Right ventricle myocardium superior (tissue), 1 donor: ENCODE results near the gene ABCC8. TPM values are rescaled to one million over a fixed set of nuclear protein-coding genes. Genes with fewer than 3 reads are reported as not detected.

Experiments used
- ATAC-seq: fragments of 200-7000 bp; cut with Tn5 transposase; one replicate; pipeline ENCODE4 v1.9.1; 2020; ENCODE audit warnings: mild to moderate bottlenecking; ENCODE audit not compliant: poor library complexity
- DNase-seq: peaks from one replicate; pipeline ENCODE4 v3.0.0-alpha.2; 2020
- intact Hi-C: fragments of 100-400 bp; cut with DNase I; formaldehyde crosslinking; loops from one replicate; pipeline ENCODE4 v1.11.2; 2022
- total RNA-seq: library from RNA; stranded (reverse); fragmentation: NEBNext Ultra II Directional; extraction: Animal tissue kit (Norgen Biotek cat#: 25700); gene quantifications from one replicate; pipeline ENCODE4 v1.2.1, GENCODE V29; 2021
- donor health status: DM: no; HTN: yes; CAD: no; lungs with severe emphysema.

ABCC8 gene
- total RNA-seq, 1 donor from 2014 or later, result 0.91 TPM

DNA sequence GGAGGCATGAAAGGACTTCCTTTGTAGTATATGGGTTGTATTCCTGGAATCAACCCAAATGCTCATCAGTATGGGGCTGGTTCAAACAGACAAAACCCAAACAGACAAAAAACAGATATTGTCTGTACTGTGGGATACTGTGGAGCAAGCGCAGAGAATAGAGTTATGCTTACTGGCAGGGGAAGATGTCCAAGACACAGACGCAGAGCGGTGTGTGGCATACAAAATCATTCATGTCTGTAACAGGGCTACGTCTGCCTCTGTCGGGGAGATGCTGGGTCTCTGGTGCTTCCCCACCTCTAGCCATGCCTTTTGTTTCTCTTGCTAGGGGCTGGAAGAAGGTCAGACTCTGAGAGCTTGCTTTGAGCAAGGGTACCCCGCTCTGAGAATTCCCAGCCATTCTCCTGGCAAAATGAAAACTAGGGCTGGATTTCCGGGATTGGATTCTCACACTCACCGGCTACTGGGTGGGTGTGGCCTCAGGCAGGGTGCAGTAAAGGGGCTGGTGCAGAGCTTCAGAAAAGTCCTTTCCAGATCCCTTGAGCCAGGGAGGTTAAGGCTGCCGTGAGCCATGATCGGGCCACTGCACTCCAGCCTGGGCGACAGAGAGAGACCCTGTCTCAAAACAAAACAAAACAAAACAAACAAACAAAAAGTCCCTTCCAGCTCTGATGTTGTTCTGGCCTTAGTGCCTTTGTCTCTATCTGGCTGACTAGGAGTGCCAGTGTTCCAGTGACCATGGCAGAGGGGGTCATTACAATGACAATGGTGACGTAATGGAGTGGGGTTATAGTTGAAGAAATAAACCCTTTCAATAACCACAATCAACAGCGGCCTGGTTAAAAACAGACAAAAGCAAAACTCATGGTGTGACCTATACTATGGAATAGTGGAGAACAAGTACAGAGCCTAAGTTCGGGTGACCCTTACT lies 2.9 kb upstream of the ABCC8 start:
- intact Hi-C loops, result no loop called here
- ATAC-seq, result peak; percentile 78
- no peak for DNase-seq

DNA sequence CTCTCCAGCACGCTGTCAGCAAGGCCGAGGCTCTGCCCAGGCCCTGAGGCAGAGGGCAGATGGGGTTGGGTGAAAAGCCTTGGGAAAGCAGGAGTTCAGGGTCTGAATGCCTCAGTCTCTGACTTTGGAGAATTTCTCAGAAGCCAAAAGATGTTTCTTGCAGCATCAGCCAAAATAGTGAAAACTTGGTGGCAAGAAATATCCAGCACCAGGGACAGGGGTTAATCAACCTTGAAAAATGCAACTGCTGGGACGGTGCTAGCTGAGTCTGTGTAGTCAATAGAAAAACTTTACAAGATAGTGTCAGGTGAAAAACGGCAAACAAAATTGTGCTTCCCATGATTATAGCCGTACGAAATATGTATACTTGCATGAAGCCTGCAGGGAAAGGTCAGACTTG lies 1.4 kb upstream of the ABCC8 start:
- ATAC-seq, result no peak
- DNase-seq, result peak; percentile 19
- intact Hi-C loops, result no loop called here

DNA sequence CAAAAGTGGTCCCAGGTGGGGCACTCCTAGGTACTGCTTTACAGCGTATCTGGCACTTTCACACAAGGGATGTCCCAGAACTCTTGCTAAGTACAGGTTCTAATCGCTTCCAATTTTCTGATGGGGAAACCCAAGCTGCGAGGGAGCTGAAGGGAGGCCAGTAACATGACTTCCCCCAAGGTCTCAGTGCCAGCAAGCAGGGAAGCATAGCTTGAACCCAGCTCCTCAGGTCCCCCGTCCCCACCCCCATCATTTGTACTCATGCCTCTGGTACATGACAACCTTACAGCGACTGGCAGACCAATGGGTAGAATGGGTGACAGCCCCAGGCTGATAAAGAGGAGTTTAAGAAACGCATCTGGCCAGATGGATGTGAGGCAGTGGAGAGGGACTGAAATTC lies 716 bp upstream of the ABCC8 start:
- ATAC-seq (no peak), DNase-seq (no peak)
- intact Hi-C loops, result no loop called here

DNA sequence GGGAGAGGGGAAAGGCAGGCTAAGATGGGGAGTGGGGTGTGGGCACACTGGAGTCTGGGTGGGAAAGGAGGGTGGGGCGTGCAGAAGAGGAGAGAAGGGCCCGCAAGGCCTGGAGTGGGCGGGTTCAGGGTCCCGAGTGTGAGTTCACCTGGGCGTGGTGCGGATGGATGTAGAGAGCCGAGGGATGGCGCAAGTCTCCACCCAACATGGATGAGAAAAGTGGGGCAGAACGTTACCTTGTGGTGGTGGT lies 364 bp upstream of the ABCC8 start:
- DNase-seq, result no peak
- ATAC-seq, result no peak
- intact Hi-C loops, result no loop called here

- ATAC-seq, result no peak
- intact Hi-C loops, result no loop called here
- no peak for DNase-seq
Measured at GRCh38 chr11:17475666-17476316, 854 bp downstream of the ABCC8 start.

- DNase-seq (no peak), ATAC-seq (no peak)
- intact Hi-C loops, result no loop called here
Measured at GRCh38 chr11:17473071-17473744, 3.4 kb downstream of the ABCC8 start.

- intact Hi-C loops, result no loop called here
- no peak for DNase-seq
- ATAC-seq, result no peak
Measured at GRCh38 chr11:17472467-17472866, 4.2 kb downstream of the ABCC8 start.

DNA sequence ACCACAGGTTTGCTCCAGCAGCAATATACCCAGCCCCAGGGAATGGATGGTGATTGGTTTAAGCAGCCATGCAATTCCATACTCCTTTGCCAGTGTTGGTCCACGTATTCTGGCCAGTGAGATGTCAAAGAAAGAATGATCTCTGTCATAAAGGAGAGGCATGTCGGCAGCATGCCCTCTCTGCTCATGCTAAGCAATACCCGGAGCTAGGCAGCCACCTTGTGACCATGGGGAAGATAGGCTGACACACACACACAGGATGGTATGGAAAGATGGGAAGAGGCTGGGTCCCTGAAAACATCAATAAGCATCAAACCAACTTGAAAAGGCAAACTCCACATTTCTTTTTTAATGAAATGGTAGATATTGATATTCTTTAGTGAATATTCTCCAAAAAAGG lies 5.1 kb downstream of the ABCC8 start:
- DNase-seq, result no peak

DNA sequence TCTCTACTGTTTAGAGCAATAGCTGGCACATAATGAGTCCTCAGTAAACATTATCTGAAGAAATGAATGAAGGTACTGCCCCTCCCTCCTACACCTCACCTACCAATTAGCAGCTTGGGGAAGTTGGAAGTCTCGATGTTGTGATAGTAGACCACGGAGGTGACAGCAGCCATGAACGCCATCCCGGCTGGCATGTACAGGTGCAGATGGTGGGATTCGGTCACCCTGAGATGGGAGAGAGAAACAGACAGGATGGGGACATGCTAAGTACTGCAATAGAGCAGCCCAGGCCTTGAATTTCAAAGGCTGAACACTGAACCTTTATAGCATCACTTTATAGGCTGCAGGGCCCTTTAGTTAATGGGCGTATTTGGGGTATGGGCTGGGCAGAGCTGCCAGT lies 6.6 kb downstream of the ABCC8 start:
- ATAC-seq, result no peak

More for the DNA sequence above, 5.1 kb downstream of the ABCC8 start:
- intact Hi-C loops, result no loop called here
- peak; percentile 52 for ATAC-seq

GRCh38 chr11:17468122-17468521 lies 8.5 kb downstream of the ABCC8 start:
- DNase-seq, result no peak
- ATAC-seq, result no peak
- intact Hi-C loops, result no loop called here

More for the DNA sequence above, 6.6 kb downstream of the ABCC8 start:
- no peak for DNase-seq
- intact Hi-C loops, result no loop called here

- intact Hi-C loops, result no loop called here
- ATAC-seq (no peak), DNase-seq (no peak)
Measured at GRCh38 chr11:17463546-17464174, 13.0 kb downstream of the ABCC8 start.

DNA sequence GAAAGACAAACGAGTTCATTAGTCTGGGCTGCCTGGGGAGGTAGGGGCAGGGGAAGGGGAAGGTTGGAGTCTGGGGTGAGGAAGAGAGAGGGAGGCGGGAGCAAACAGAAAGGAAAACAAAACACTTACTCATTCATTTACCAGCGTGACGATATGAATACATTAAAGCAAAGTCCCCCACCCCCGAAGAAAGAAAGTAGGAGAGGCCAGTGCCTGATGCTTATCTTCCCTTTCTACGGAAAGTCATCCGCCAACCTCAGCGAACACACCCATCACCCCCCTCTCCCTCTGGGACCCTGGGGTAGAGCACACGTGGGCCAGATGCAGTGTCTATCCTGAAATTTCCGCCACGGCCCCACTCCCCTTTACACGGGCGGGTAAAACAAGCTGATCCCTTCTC lies 13.7 kb downstream of the ABCC8 start:
- intact Hi-C loops, result no loop called here
- no peak for ATAC-seq
- DNase-seq, result no peak

DNA sequence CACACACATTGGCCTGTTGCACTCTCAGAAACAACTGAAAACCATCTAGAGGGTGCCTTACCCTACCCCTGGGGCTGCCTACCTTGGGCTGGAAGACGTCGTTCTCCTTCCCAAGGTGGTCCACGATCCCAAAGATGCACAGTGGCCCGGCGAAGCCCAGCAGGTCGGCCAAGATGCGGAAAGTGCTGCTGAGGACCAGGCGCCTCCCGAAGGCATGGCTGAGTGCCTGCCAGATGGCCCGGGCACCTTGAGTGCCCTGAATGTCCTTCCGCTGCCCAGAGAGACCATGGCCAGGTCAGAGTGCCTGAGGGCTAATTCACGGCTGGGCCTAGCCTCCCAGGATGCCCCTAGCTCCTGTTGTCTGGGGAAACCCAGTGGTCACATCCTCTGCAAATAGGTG lies 16.2 kb downstream of the ABCC8 start:
- ATAC-seq, result no peak
- DNase-seq, result no peak
- intact Hi-C loops, result no loop called here

DNA sequence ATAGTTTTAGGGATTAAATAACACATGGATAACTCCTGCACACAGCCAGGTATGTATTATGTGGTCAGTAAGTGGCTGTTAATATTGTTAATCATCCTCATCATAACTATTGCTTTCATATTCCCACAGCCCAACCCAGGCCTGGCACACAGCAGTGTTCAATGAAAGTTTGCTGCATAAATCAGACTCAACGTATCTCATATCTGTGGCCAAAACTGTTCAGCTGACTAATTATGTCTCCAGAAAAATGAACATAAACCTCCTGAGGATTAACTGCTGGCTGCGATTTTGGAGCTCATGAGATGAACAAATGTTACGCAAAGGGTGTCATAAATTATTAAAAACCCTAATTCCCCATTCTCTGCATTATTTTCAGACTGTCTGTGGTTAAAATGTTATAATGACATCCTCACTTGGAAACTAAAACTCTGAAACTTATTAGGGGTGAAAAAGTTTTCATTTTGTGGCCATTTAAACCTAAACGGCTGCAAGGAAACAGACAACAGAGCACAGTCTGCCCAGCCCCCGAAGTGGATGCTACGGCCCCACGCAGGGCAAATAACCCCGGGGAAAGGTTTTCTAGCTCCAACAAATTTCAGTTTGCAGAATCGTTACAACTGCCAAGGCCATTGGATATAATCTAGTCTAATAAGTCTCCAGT lies 17.3 kb downstream of the ABCC8 start:
- ATAC-seq (no peak), DNase-seq (no peak)
- intact Hi-C loops, result no loop called here

DNA sequence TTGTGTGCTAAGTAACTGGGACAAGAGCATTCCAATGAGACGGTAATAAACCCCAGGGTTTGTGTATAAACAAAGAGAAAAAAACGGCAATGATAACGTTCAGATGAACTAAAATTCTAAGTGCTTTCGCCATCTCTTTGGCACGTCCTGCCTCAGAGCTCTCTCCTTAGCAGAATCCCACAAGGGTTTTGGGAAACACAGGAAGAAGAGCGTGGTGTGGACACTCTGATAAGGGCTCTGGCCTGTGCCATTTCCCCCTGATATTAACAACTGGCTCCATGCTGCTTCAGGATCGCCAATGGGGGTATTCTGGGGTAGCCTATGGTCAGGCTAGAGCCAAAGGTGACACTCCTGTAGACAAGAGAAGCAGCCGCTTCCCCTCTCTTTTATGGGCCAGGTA lies 18.4 kb downstream of the ABCC8 start:
- intact Hi-C loops, result no loop called here
- ATAC-seq (no peak), DNase-seq (no peak)

- no peak for DNase-seq
- no peak for ATAC-seq
- intact Hi-C loops, result no loop called here
Measured at GRCh38 chr11:17457396-17458173, 19.1 kb downstream of the ABCC8 start.

DNA sequence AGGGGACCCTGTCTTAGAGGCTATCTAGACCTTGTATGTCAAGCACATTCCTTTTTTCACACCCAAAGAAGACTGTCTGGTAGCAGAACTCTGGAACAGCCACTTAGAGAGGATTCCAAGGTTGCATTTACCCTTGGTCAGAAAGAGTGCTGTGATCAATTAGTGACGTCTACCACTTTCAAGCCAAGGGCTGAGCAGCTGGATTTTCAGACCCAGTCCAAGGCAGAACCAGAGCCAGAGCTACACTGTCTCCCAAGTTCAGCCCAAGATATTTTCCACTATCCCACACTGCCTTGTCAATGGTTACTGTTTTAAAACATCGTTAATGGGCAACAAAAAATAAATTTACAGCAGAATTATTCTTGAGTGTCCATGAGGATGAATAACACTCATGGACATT lies 24.0 kb downstream of the ABCC8 start:
- intact Hi-C loops, result no loop called here
- DNase-seq (no peak), ATAC-seq (no peak)

DNA sequence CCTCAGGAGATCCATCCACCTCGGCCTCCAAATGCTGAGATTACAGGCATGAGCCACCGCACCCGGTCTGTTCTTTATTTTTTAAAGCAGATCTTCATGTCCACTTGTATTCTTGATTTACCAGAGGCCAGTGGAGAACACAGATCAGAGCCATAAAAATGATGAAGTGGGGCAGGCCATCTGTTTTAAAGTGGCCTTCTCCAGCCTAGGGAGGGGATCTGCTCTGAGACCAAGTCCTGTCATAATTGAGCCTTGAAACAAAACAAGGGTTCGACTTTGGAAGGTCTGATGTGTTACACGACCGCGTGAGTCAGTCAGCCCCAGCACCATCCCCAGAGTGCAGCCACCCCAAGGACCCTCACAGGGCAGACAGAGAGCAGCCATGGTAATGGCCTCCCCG lies 27.5 kb downstream of the ABCC8 start:
- DNase-seq (no peak), ATAC-seq (no peak)
- intact Hi-C loops, result no loop called here
